K562 (cell line): ENCODE data around the gene GOLGA6L2.
"Not testable (repeated sequence)": the region's sequence is repeated elsewhere in the genome, so short reads cannot be mapped to it uniquely, and the experiment has no call there.

Source experiments
- FOXK1 ChIP-seq: sonication (generic); formaldehyde crosslinking; IDR thresholded peaks from 2 replicates; pipeline ENCODE4 v1.8.0; 2022; ENCODE audit warnings: missing genetic modification reagents, mild to moderate bottlenecking, borderline replicate concordance
- GMEB1 ChIP-seq: fragments of 250-450 bp; sonication (Bioruptor Pico); IDR thresholded peaks from 2 replicates; pipeline ENCODE4 v1.4.0; 2020; ENCODE audit warnings: mild to moderate bottlenecking
- KLF10 ChIP-seq: fragments of 250-450 bp; sonication (Bioruptor Pico); IDR thresholded peaks from 2 replicates; pipeline ENCODE4 v1.6.1; 2021; ENCODE audit warnings: matching md5 sums
- MAFK ChIP-seq: IDR thresholded peaks from 2 replicates; pipeline ENCODE4 v1.6.1; 2011; ENCODE audit warnings: low read length, improper control_type of control experiment
- MTA1 ChIP-seq: fragments of 450-650 bp; IDR thresholded peaks from 2 replicates; pipeline ENCODE4 v1.6.1; 2017; ENCODE audit warnings: borderline replicate concordance
- POLR2H ChIP-seq: IDR thresholded peaks from 2 replicates; pipeline ENCODE4 v1.6.1; 2016; ENCODE audit warnings: missing genetic modification characterization, low read depth, mild to moderate bottlenecking, control low read depth, missing compliant biosample characterization, moderate library complexity
- RAD21 ChIP-seq, 2 experiments: fragments of 250-450 bp in 1 of 2; fragments of 450-650 bp in 1 of 2; sonication (Bioruptor Pico) in 1 of 2; formaldehyde crosslinking in 1 of 2; IDR thresholded peaks in 1 of 2; conservative IDR thresholded peaks in 1 of 2; 2 replicates each; pipeline versions ENCODE4 v1.4.0 to v1.8.0; 2020 to 2022; ENCODE audit warnings: mild to moderate bottlenecking in 2 of 2, moderate library complexity in 1 of 2
- XRCC3 ChIP-seq: fragments of 450-650 bp; IDR thresholded peaks from 2 replicates; pipeline ENCODE4 v1.6.1; 2017; ENCODE audit warnings: mild to moderate bottlenecking, moderate library complexity
- ZNF282 ChIP-seq: sonication (generic); formaldehyde crosslinking; IDR thresholded peaks from 2 replicates; pipeline ENCODE4 v1.8.1; 2023; ENCODE audit warnings: missing genetic modification reagents
- ZNF3 ChIP-seq: fragments of 250-450 bp; sonication (Bioruptor Pico); IDR thresholded peaks from 2 replicates; pipeline ENCODE4 v1.5.0; 2021; ENCODE audit warnings: mild to moderate bottlenecking, moderate library complexity
- TF ChIP-seq, protein P1 (sequence below): fragments of 250-450 bp; sonication (Bioruptor Pico); IDR thresholded peaks from 2 replicates; pipeline ENCODE4 v1.8.0; 2021; ENCODE audit warnings: moderate library complexity, mild to moderate bottlenecking, inconsistent platforms
- TF ChIP-seq, protein P2 (sequence below): fragments of 250-450 bp; sonication (Bioruptor Pico); IDR thresholded peaks from 2 replicates; pipeline ENCODE4 v1.9.0; 2021; ENCODE audit warnings: mild to moderate bottlenecking, inconsistent platforms
- TF ChIP-seq, protein P3 (sequence below): fragments of 250-450 bp; sonication (Bioruptor Pico); IDR thresholded peaks from 2 replicates; pipeline ENCODE4 v1.5.0; 2021; ENCODE audit warnings: mild to moderate bottlenecking, moderate library complexity

- TF ChIP-seq MAFK; ZNF3 (CRISPR knock-in tag); ZNF282 (CRISPR knock-in tag); FOXK1 (CRISPR knock-in tag); GMEB1 (CRISPR knock-in tag); KLF10 (CRISPR knock-in tag); MTA1; RAD21 (CRISPR knock-in tag; conservative IDR thresholded peaks at IDR 0.05 in 1 of 2, IDR thresholded peaks at IDR 0.05 in 1 of 2); POLR2H; XRCC3: not testable (repeated sequence)
- TF ChIP-seq, protein P1, sequence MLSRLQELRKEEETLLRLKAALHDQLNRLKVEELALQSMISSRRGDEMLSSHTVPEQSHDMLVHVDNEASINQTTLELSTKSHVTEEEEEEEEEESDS = not testable (repeated sequence)
- TF ChIP-seq, protein P2, sequence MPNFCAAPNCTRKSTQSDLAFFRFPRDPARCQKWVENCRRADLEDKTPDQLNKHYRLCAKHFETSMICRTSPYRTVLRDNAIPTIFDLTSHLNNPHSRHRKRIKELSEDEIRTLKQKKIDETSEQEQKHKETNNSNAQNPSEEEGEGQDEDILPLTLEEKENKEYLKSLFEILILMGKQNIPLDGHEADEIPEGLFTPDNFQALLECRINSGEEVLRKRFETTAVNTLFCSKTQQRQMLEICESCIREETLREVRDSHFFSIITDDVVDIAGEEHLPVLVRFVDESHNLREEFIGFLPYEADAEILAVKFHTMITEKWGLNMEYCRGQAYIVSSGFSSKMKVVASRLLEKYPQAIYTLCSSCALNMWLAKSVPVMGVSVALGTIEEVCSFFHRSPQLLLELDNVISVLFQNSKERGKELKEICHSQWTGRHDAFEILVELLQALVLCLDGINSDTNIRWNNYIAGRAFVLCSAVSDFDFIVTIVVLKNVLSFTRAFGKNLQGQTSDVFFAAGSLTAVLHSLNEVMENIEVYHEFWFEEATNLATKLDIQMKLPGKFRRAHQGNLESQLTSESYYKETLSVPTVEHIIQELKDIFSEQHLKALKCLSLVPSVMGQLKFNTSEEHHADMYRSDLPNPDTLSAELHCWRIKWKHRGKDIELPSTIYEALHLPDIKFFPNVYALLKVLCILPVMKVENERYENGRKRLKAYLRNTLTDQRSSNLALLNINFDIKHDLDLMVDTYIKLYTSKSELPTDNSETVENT (CRISPR knock-in tag) = not testable (repeated sequence)
- TF ChIP-seq, protein P3, sequence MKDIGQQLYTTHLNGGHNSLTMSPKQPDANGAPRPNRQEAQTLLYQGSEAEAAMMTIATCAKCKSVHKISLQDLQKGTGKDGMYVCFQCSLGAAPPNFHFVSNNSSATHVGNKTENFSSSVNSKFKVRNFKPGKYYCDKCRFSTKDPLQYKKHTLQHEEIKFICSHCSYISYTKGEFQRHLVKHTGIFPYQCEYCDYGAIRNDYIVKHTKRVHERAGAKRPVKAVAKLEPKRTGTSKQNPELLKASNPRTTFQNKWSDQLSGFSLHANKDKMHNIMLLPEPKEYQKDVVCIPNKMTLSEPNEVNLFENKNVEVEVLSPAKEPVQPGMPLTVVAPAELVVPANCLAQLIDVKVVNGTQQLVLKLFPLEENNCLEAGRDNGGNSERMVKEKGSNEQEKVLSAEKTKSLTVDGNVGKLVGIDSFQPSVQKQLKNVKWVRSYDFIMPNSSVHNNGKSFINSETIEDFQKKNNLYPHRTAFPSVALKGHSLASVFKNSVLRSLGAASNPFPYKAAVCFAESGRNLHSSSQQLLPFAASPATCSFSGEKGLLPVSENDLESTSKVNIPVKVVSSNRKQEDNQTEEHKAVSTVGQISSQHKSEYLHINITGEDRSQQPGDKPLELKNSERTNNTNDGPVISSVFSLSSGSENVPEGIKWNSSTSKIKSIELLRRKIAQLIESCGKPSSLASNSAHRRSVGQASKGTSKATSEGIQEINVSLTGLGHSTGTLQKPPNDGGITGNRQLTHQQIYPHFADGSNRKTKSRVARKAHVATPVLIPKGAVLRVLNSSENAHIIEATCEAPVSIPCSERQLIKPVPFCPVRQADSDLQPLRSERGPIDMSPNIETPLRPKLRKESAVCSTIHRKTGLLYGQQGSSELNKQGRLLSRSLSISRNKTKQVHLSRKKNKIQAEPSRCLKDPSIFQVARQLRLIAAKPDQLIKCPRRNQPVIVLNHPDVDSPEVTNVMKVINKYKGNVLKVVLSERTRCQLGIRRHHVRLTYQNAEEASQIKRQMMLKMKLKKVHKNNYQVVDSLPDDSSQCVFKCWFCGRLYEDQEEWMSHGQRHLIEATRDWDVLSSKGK = not testable (repeated sequence)
Measured at GRCh38 chr15:23398357-23398756, 48.7 kb downstream of the GOLGA6L2 start.
